MV-4-11 (cell line): ENCODE results near the gene GART.
A peak's percentile ranks its signal among the peaks of the same experiment; 100 is the strongest.
"Not testable (repeated sequence)": the region's sequence is repeated elsewhere in the genome, so short reads cannot be mapped to it uniquely, and the experiment has no call there.

Experiments used
- DNase-seq: peaks from one replicate; lab custom pipeline; 2025; lab: John Stamatoyannopoulos, UW

GART gene

DNA sequence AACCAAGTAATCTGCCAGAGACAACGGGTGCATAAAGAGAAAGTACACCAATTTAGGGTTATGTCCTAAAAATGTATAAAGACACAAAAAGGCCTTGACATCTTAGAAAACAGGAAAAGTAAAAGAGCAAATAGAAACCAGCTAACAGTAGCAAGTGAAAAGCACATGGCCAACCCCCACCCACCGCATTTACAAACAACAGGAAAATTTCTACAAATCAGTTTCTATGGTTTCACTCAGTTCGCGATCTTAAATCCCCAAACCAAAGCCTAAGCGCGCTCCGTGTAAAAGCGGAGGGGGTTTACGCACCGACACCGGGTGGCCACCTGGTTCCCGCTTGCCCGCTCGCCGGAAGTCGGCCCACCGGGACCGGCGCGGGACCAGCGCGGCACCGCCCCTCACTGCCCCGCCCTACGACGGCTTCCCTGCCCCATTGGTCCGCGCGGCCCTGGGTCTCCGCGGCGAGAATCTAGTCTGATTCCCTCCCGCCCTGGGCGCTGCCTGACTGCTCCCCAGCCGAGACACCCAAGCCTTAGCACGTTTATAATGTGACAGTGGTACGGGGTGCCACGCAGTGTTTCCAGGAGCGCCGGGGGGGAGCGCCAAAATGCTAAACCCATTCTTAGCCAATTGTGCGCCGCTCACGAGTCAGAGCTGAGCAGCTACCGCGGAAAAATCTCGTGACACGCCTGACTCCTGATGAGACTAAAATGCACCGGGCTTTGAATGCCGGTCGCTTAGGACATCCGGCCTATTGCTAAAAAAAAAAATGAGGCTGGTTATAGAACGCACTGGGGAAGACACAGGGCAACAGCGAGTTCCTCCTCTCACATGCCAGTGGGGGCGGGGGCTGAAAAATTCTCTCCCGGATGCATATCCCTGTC, at the start of gene GART:
Gene GART, minus strand, starts transcription at position 362 of the 884 bp plus-strand sequence. CDS start 2,802 bp downstream, outside the sequence.
- DNase-seq = peak; percentile 72

DNA sequence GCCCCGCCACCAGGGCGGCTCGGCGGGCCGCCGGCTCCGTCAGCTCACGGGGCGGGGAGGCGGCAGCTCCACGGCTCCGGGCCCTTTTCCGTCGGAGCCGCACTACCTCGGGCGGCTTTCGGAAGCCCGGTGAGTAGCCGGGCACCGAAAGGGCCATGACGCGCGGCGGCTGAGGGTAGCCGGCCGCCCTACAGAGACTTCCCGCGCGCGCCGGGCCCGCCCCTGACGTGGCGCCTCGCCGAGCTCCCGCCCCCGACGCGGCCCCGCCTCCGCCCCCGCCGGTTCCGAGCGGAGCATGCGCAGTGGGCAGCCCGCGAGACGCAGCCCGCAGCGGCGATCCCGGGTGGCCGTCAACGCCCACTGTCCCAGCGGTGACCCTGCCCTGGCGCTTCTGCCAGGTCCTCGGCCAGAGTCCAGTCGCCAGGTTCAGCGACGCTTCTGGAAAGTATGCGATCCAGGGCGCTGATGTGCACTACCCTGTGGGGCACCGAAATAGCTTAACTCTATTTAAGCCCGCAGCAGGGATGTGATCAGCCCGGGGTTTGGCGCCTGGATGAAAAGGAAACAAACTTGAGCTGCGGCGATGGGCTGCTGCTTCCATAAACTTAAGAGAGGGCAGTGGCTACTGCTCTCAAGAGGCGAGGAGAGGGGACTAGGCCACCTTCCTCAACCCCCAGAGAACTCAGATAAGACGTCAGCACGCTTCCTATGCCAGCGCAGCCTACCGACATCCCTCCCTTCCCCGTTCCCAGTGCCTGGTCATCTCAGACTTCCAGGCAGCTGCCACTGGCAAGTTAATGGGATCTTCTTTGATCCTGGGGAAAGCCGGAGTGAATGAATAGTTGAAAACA, 46.8 kb upstream of the GART start, which contains the start of gene DONSON:
Gene DONSON, minus strand, starts transcription at position 200 of the 851 bp plus-strand sequence. Its CDS starts 43 bp downstream, at position 157.
- peak; percentile 73 for DNase-seq

DNA sequence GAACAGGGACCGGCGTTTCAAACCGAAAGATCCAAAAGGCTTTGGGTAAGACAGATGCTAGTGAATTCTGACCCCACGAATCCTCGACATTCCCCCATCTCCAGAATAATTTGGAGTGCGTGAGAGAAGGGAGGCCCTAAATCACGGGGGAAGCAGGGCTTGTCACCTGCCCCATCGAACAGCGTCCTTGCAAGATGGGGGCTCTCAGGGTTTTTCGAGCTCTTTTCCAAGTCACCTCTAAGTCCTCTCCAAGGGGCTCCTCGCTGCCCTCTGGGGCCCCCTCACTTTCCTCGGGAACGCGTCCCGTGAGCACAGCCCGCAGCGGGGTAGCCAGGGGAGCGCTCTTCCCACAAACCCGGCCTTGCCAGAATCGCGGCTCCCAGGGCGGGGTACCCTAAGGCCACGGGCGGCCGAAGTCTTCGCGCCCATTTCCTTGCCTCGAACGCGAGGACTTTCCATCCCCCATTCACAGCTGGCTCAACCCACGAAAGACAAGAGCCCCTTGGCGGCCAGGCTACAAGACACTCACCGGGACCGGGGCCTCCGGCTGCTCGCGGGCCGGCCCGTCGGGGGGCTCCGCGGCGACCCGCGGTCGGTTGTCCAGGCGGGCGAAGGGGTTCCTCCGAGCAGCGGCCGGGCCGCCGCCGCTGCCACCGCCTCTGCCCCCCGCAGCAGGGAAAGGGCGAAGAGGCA, 46.0 kb upstream of the GART start:
- no peak for DNase-seq

DNA sequence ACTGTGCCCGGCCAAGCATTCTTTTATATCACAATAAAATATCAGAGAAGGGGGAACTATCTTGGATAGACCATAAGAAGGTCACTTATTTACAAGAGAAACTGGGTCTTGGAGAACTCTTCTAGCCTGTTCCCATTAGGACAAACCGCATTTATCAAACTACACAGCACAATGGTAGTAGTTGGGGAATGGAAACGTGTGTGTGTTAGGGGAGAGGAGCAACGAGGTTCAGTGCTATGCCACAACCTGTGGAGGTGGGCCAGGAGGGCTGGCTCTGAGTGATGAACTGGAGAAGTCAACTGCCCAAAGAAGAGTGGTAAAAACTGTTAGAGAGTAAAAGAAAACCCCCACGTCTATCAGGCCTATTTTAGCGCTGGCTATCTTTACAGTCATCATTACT, 45.0 kb upstream of the GART start:
- no peak for DNase-seq

DNA sequence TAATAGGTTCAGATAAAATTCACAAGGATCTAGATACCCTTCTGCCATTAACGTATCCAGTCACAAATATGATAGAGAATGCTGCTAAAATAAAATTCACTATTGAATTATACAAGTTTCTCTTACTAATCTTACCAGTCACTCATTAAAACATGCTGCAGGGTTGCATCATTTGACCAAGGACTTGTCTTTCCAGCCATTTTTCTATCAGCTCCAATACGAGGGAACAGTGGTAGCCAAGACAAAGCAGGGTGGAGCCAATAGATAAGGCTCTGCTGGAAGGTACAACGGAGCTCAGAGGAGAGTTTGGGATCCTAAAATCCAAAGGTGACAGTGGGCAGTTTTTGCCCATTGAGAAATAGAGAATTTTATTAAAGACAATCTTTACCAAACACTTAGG, 42.5 kb upstream of the GART start:
- no peak for DNase-seq

DNA sequence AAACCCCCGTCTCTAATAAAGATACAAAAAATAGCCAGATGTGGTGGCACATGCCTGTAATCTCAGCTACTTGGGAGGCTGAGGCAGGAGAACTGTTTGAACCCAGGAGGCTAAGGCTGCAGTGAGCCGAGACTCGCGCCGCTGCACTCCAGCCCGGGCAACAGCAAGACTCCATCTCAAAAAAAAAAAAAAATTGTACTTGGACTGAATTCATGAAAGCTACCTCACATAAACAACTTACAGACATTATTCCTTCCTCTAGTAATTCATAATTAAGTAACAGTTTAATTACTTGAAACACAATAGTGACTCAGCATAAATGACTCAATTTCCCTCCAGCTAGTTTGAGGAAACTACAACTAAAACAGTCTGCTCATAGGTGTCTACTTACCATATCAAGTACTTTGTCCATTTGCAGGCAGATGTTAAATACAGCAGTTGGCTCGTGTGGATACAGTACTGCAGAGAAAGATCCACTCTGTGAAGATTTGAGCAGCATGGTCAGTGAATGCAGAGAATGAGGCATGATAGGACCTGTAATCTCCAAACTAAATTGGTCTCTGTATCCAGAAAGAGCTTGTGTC, 37.1 kb upstream of the GART start:
- no peak for DNase-seq

DNA sequence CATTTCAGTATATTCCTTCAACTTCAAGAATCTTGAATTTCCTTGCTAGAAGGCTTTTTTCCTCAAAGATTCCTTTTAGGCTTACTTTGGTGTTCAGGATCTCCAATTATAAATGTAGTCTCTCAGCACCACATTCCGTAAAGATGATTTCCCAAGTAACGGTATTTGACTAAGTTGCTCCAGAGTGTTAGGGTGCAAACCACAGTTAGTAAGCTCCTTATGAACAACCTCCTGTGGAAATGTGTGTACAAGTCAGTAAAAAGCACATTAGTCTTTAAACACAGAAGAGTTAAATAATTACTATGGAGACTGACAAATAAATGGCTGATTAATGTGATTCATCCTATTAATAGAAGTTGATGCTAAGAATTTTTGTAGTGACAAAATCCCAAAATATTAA, 36.3 kb upstream of the GART start:
- DNase-seq = no peak

- DNase-seq = not testable (repeated sequence)
Observed at GRCh38 chr21:33576741-33577141, 34.8 kb upstream of the GART start.

DNA sequence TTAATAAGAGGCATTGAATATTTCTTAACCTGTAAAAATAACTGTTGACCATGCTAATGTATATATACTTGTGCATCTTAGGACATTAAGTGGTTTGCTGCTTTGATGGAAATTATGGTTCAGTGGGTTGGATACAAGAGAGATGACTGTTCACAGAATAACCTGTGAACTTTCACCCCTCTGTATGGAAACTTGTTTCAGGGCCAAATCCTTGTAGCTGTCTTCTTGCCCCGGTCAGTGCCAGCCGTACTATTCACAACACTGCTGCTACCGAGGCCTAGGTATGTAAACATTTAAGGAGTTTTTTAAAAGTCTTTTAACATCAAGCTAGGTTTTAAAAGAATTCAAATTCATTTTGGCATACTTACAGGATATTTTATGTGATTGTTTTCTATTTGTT, 30.4 kb upstream of the GART start:
- DNase-seq = no peak

DNA sequence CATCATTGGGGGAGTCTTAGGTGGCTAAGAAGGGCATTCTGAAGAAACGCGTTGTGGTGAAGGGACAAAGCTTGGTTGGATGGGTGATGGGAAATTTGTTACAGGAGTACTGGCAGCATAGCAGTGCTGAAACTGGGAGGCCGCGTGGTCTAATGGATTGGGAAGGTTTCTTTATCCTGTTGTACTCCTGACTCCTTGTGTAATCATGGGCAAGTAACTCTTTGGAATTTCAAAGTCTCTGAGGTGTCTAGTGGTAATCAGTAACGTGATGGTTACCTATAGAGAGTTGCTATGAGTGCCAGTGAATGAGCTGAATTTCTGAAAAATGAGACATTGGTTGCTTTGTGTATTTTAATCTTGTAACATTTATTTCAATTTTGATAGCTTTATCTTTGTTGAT, 28.1 kb upstream of the GART start:
- DNase-seq = no peak

- DNase-seq = no peak
Observed at GRCh38 chr21:33568448-33568847, 26.5 kb upstream of the GART start.

DNA sequence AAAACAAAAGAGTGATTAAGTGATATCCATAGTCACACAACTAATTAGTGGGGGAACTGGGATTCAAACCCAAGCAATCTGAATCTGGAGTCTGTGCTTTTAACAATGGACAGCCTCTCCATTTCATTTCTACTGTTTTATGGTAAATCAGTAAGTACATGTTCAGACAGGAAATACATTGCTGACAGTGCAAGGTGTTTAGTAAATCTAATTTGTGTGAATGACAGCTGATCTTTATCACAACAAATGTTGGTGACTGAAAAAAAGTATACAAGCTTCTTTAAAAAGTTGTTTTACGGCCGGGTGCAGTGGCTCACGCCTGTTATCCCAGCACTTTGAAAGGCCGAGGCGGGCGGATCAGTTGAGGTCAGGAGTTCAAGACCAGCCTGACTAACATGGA, 26.0 kb upstream of the GART start:
- no peak for DNase-seq

DNA sequence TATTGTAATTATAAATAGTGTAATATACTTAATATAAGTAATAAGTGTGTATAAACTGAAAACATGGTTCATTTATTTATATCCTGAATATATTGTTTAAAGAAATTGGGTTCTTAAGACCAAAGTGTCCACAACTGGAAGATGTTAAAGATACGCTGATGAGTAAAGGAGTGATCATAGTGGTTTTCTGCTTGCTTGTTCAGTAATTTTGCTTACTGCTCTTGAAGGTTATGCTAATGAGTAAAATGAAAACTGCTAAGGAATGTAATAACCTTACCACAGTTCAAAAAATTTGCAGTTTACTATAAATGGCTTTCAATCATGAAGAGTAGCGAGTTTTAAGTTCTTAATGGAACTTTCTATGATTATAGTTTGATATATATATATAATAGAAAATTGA, 24.6 kb upstream of the GART start:
- DNase-seq = no peak

- DNase-seq = no peak
Observed at GRCh38 chr21:33562389-33562788, 20.5 kb upstream of the GART start.

DNA sequence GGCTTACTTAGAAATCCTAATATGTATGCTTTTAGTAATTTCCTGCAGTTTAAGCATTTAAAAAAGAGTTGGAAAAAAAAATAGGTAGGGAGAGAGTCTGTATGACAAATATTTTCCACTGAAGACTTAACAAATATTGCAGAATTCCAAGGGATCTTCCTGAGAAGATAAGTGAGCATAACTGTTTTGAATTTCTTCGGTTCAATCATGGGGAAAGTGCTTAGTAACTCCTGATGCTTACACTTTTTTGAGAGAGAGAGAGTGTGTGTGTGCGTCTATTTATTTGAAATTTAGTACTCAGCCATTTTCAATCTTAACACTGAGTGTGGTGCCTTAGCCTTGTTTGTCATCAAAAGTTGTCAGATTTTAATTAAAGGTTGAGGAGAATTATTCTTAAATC, 19.5 kb upstream of the GART start:
- no peak for DNase-seq

DNA sequence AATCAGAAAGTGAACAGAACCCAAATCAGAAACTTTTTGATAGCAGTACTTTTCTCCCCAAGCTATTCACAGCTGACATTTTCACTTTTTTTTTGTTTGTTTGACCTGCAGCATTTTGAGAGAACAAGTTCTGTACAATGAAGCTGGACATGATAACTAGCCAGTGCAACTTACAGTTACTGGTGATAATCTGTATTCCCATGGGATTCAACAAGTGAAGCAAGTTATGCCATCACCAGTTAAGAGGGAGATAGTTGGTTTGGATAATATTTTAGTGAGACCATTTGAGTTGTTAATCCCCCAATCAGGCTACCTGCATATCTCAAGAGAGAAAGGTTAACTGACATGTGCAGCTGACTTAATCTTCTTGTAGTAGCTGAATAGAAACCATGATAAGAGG, 19.0 kb upstream of the GART start:
- DNase-seq = no peak

- no peak for DNase-seq
Observed at GRCh38 chr21:33559813-33560212, 17.9 kb upstream of the GART start.

GRCh38 chr21:33558777-33559421, 17.0 kb upstream of the GART start:
- no peak for DNase-seq

DNA sequence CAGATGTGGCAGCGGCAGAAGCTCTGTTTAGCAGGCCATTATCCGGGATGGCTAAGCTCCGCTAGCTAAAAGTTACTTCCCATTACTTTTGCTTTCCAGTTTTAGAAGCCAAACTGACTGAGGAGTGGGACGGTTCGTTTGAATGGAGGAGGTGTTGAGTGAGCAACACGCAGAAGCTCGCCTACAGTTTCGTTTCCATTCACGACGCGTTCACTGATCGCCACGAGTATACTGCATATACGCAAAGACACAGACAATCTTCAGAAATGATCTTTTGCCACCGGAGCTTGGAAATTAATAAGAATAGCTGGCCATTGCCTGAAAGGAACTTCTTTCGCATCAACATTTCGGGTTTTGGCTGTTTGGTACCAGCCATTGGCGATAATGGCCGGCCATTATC, 15.5 kb upstream of the GART start:
- DNase-seq = no peak

DNA sequence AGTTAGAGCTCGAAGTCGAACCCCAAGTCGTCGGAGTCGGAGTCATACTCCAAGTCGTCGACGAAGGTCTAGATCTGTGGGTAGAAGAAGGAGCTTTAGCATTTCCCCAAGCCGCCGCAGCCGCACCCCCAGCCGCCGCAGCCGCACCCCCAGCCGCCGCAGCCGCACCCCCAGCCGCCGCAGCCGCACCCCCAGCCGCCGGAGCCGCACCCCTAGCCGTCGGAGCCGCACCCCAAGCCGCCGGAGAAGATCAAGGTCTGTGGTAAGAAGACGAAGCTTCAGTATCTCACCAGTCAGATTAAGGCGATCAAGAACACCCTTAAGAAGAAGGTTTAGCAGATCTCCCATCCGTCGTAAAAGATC, 13.0 kb upstream of the GART start:
- no peak for DNase-seq

- DNase-seq = no peak
Observed at GRCh38 chr21:33554236-33554981, 12.5 kb upstream of the GART start.
